TTC549 (cell line): ENCODE results near the gene MGAT4A.

Source experiments
- FAIRE-seq: peaks from 2 replicates; lab custom pipeline; 2012; peaks lifted over from hg19 to GRCh38; lab: Jason Lieb, UNC

MGAT4A gene

GRCh38 chr2:98650998-98651397, 79.9 kb downstream of the MGAT4A start:
- FAIRE-seq, result no peak

GRCh38 chr2:98649992-98650375, 80.9 kb downstream of the MGAT4A start:
- FAIRE-seq, result no peak

GRCh38 chr2:98649135-98649991, 81.6 kb downstream of the MGAT4A start:
- FAIRE-seq, result peak; percentile 46

- no peak for FAIRE-seq
Measured at GRCh38 chr2:98648451-98648850, 82.5 kb downstream of the MGAT4A start.

GRCh38 chr2:98647636-98648035, 83.3 kb downstream of the MGAT4A start:
- no peak for FAIRE-seq

- FAIRE-seq, result no peak
Measured at GRCh38 chr2:98643496-98644100, 87.3 kb downstream of the MGAT4A start.

GRCh38 chr2:98637401-98638147, 93.4 kb downstream of the MGAT4A start:
- FAIRE-seq, result no peak

- FAIRE-seq, result no peak
Measured at GRCh38 chr2:98634406-98635092, 96.4 kb downstream of the MGAT4A start.

GRCh38 chr2:98632351-98632750, 98.6 kb downstream of the MGAT4A start:
- no peak for FAIRE-seq

- FAIRE-seq, result no peak
Measured at GRCh38 chr2:98623657-98624056, 107.3 kb downstream of the MGAT4A start.

- no peak for FAIRE-seq
Measured at GRCh38 chr2:98617149-98617548, 113.8 kb downstream of the MGAT4A start.

- FAIRE-seq, result no peak
Measured at GRCh38 chr2:98615481-98615880, 115.5 kb downstream of the MGAT4A start.

GRCh38 chr2:98614024-98614739, 116.8 kb downstream of the MGAT4A start:
- no peak for FAIRE-seq

GRCh38 chr2:98608962-98609604, 121.8 kb downstream of the MGAT4A start:
- FAIRE-seq, result no peak

- FAIRE-seq, result no peak
Measured at GRCh38 chr2:98608116-98608961, 122.6 kb downstream of the MGAT4A start, which contains the start of the genes COA5 and UNC50. Gene COA5, minus strand, starts transcription at chr2:98608512. Its CDS starts 107 bp downstream, at chr2:98608405. Gene UNC50, plus strand, starts transcription at chr2:98608589. Its CDS starts 1,171 bp downstream, at chr2:98609760.

GRCh38 chr2:98607741-98608115, 123.2 kb downstream of the MGAT4A start:
- FAIRE-seq, result no peak

GRCh38 chr2:98607104-98607503, 123.8 kb downstream of the MGAT4A start:
- FAIRE-seq, result no peak

- FAIRE-seq, result no peak
Measured at GRCh38 chr2:98606431-98606830, 124.5 kb downstream of the MGAT4A start.

- no peak for FAIRE-seq
Measured at GRCh38 chr2:98605076-98605475, 125.9 kb downstream of the MGAT4A start.

- no peak for FAIRE-seq
Measured at GRCh38 chr2:98604547-98604946, 126.4 kb downstream of the MGAT4A start.
